HepG2 (cell line): ENCODE measurements around the gene CTNNA2. TPM values are rescaled to one million over a fixed set of nuclear protein-coding genes. Genes with fewer than 3 reads are reported as not detected.

Experiments used
- ATAC-seq: fragments of 200-7000 bp; cut with Tn5 transposase; 3 replicates; pipeline ENCODE4 v1.9.1; 2020; ENCODE audit warnings: mild to moderate bottlenecking, moderate library complexity
- BruUV-seq: library from RNA; stranded (reverse); fragments of 400-500 nt; replicated peaks from 2 replicates; lab custom pipeline; 2021; lab: Mats Ljungman, UMichigan
- CTCF ChIA-PET: fragments of 300-600 bp; formaldehyde crosslinking; extraction: SDS; loops from one replicate; lab custom pipeline; 2021; ENCODE audit warnings: low total read pairs, inconsistent platforms, low intra/inter-chr PET ratio; lab: Yijun Ruan, JAX
- POLR2A ChIA-PET: fragments of 350-600 bp; sonication (Branson Sonifier 250); formaldehyde crosslinking; loops from one replicate; lab custom pipeline; 2020; ENCODE audit warnings: antibody characterized with exemption, inconsistent platforms; lab: Yijun Ruan, JAX
- DNase-seq: peaks from one replicate; pipeline ENCODE4 v3.0.0-alpha.2; 2015; ENCODE audit warnings: low spot score
- FAIRE-seq: peaks from 3 replicates; lab custom pipeline; 2011; peaks lifted over from hg19 to GRCh38; lab: Jason Lieb, UNC
- H2AFZ ChIP-seq: one replicate; pipeline ENCODE4 v1.6.1; 2011; ENCODE audit warnings: low read length, inconsistent platforms
- H3K27ac ChIP-seq: fragments of 300-600 bp; 3 replicates; pipeline ENCODE4 v1.8.0; 2011; ENCODE audit warnings: mixed run types, mild to moderate bottlenecking, mixed read lengths, low read length, inconsistent platforms; ENCODE audit not compliant: insufficient read depth; ENCODE audit errors: extremely low read length
- H3K27me3 ChIP-seq, 2 experiments: fragments of 200-600 bp in 1 of 2; 2 replicates in 1 of 2; 3 replicates in 1 of 2; pipeline versions ENCODE4 v1.6.0 to v1.8.0; 2011; ENCODE audit warnings: low read length in 2 of 2, mild to moderate bottlenecking in 2 of 2, moderate library complexity in 2 of 2, inconsistent platforms in 1 of 2; ENCODE audit not compliant: insufficient read depth in 2 of 2, control insufficient read depth in 1 of 2
- H3K36me3 ChIP-seq, 2 experiments: fragments of 200-600 bp in 1 of 2; replicated peaks in 1 of 2; 2 replicates in 1 of 2; 3 replicates in 1 of 2; pipeline versions ENCODE4 v1.5.1 to v1.8.0; 2011; ENCODE audit warnings: low read length in 2 of 2, inconsistent platforms in 1 of 2; ENCODE audit not compliant: insufficient read depth in 2 of 2, control insufficient read depth in 1 of 2
- H3K4me1 ChIP-seq: 2 replicates; pipeline ENCODE4 v1.5.1; 2012; ENCODE audit warnings: low read length, inconsistent platforms; ENCODE audit not compliant: insufficient read depth
- H3K4me2 ChIP-seq: 2 replicates; pipeline ENCODE4 v1.6.0; 2011; ENCODE audit warnings: low read depth, low read length, inconsistent platforms
- H3K4me3 ChIP-seq, 3 experiments: fragments of 200-600 bp in 1 of 3; sonication (generic), shearing (Covaris generic) in 1 of 3; replicated peaks in 1 of 3; 2 replicates each; pipeline ENCODE4 v1.5.1; 2011 to 2016; ENCODE audit warnings: low read length in 3 of 3, inconsistent platforms in 2 of 3, low read depth in 2 of 3, mild to moderate bottlenecking in 2 of 3, control low read depth in 1 of 3, mixed read lengths in 1 of 3; ENCODE audit not compliant: insufficient read depth in 1 of 3
- H3K79me2 ChIP-seq: one replicate; pipeline ENCODE4 v1.6.1; 2011; ENCODE audit warnings: low read length, inconsistent platforms; ENCODE audit not compliant: insufficient read depth
- H3K9ac ChIP-seq: 2 replicates; pipeline ENCODE4 v1.6.0; 2011; ENCODE audit warnings: mild to moderate bottlenecking, low read depth, low read length, inconsistent platforms; ENCODE audit not compliant: insufficient read depth
- H3K9me3 ChIP-seq: 2 replicates; pipeline ENCODE4 v1.5.1; 2012; ENCODE audit warnings: mild to moderate bottlenecking, low read length
- H4K20me1 ChIP-seq: 2 replicates; pipeline ENCODE4 v1.6.0; 2011; ENCODE audit warnings: inconsistent platforms, mild to moderate bottlenecking, low read length, moderate library complexity; ENCODE audit not compliant: insufficient read depth
- EEA1 ChIP-seq: sonication (generic); formaldehyde crosslinking; IDR thresholded peaks from 2 replicates; pipeline ENCODE4 v1.5.1; 2020; ENCODE audit warnings: mild to moderate bottlenecking, missing genetic modification reagents, borderline replicate concordance
- HOXA5 ChIP-seq: sonication (generic); formaldehyde crosslinking; IDR thresholded peaks from 2 replicates; pipeline ENCODE4 v1.4.0; 2020; ENCODE audit warnings: missing genetic modification reagents
- NKX3-1 ChIP-seq: sonication (generic); formaldehyde crosslinking; IDR thresholded peaks from 2 replicates; pipeline ENCODE4 v1.5.0; 2020; ENCODE audit warnings: missing genetic modification reagents
- PLRG1 ChIP-seq: fragments of 450-650 bp; conservative IDR thresholded peaks from 2 replicates; pipeline ENCODE4 v1.6.1; 2016
- SOX6 ChIP-seq, 2 experiments: fragments of 450-650 bp in 1 of 2; sonication (generic) in 1 of 2; formaldehyde crosslinking in 1 of 2; IDR thresholded peaks; 2 replicates each; pipeline versions ENCODE4 v1.4.0 to v1.6.1; 2017 to 2020; ENCODE audit warnings: antibody characterized with exemption in 1 of 2, mild to moderate bottlenecking in 1 of 2, missing genetic modification reagents in 1 of 2
- ZNF142 ChIP-seq: sonication (generic); formaldehyde crosslinking; IDR thresholded peaks from 2 replicates; pipeline ENCODE4 v1.4.0; 2020; ENCODE audit warnings: missing genetic modification reagents
- ZNF367 ChIP-seq: sonication (generic); formaldehyde crosslinking; IDR thresholded peaks from 2 replicates; pipeline ENCODE4 v1.4.0; 2020; ENCODE audit warnings: missing genetic modification reagents, borderline replicate concordance
- ZNF451 ChIP-seq: sonication (generic); formaldehyde crosslinking; IDR thresholded peaks from 2 replicates; pipeline ENCODE4 v1.5.0; 2020; ENCODE audit warnings: mild to moderate bottlenecking, missing genetic modification reagents
- ZNF607 ChIP-seq: sonication (generic); formaldehyde crosslinking; IDR thresholded peaks from 2 replicates; pipeline ENCODE4 v1.5.1; 2020; ENCODE audit warnings: missing genetic modification reagents, mild to moderate bottlenecking, borderline replicate concordance
- WGBS: methylation state at CpG from one replicate; pipeline ENCODE4 v1.1.6; 2017; ENCODE audit warnings: low lambda C conversion rate; 5-methylcytosine and 5-hydroxymethylcytosine counted together
- in situ Hi-C: cut with HindIII; loops from 2 replicates; pipeline ENCODE4 v1.10.0; 2017; ENCODE audit warnings: low pct_unique_long_range_greater_than_20kb; ENCODE audit not compliant: extremely low pct_ligation_motif_present
- intact Hi-C: fragments of 100-400 bp; cut with micrococcal nuclease; formaldehyde crosslinking; loops from one replicate; pipeline ENCODE4 v1.10.0; 2022; ENCODE audit not compliant: unreplicated experiment
- polyA plus RNA-seq, 8 experiments: library from polyadenylated mRNA; depleted of rRNA in 3 of 8; stranded (reverse) in 7 of 8; unstranded in 1 of 8; fragments of >200 nt; fragmentation: Illumina TruSeq in 4 of 8; extraction: Trizol in 4 of 8; gene quantifications; 2 replicates each; pipeline versions ENCODE4 v1.2.1 to v1.2.3, GENCODE V29; 2011 to 2016; ENCODE audit warnings: low read depth in 4 of 8, missing spikeins in 1 of 8, mixed read lengths in 1 of 8; ENCODE audit not compliant: insufficient read depth in 1 of 8
- total RNA-seq, 5 experiments: library from RNA; depleted of rRNA; stranded (reverse); fragments of >200 nt; fragmentation: Illumina TruSeq; extraction: Trizol; gene quantifications; 2 replicates each; pipeline ENCODE4 v1.2.3, GENCODE V29; 2016; ENCODE audit warnings: low read depth in 1 of 5
- TF ChIP-seq, protein P1 (sequence below): sonication (generic); formaldehyde crosslinking; IDR thresholded peaks from 2 replicates; pipeline ENCODE4 v1.4.0; 2020; ENCODE audit warnings: missing genetic modification reagents
- TF ChIP-seq, protein P2 (sequence below): sonication (generic); formaldehyde crosslinking; IDR thresholded peaks from 2 replicates; pipeline ENCODE4 v1.5.0; 2020; ENCODE audit warnings: missing genetic modification reagents

The CTNNA2 gene
- total and polyA plus RNA-seq, 2 of the 13 experiments (the other 11 are each of a cell fraction or from before 2014, with no cell fraction given): not detected

- in situ Hi-C loops: no loop called here
- Histone ChIP-seq H2AFZ (no peak overlapping the region), H3K36me3 (no peaks in the 10 kb centered on the region), H3K4me2 (no peak overlapping the region), H3K27ac (no peak overlapping the region), H3K9me3 (no peaks in the 10 kb centered on the region), H3K79me2 (no peaks in the 10 kb centered on the region), H3K4me3 (no peak overlapping the region), H4K20me1 (no peaks in the 10 kb centered on the region), H3K4me1 (no peaks in the 10 kb centered on the region), H3K27me3 (no peaks in the 10 kb centered on the region), H3K9ac (no peak overlapping the region)
- WGBS: 2% methylated on average over 2 of the region's 2 CpGs
- no peak for FAIRE-seq
- CTCF ChIA-PET: no interaction called here
- POLR2A ChIA-PET: no interaction called here
- BruUV-seq: no TSS peak
- intact Hi-C loops: no loop called here
- TF ChIP-seq, protein P1, sequence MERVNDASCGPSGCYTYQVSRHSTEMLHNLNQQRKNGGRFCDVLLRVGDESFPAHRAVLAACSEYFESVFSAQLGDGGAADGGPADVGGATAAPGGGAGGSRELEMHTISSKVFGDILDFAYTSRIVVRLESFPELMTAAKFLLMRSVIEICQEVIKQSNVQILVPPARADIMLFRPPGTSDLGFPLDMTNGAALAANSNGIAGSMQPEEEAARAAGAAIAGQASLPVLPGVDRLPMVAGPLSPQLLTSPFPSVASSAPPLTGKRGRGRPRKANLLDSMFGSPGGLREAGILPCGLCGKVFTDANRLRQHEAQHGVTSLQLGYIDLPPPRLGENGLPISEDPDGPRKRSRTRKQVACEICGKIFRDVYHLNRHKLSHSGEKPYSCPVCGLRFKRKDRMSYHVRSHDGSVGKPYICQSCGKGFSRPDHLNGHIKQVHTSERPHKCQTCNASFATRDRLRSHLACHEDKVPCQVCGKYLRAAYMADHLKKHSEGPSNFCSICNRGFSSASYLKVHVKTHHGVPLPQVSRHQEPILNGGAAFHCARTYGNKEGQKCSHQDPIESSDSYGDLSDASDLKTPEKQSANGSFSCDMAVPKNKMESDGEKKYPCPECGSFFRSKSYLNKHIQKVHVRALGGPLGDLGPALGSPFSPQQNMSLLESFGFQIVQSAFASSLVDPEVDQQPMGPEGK: no peak
- no peak for TF ChIP-seq ZNF451
- TF ChIP-seq ZNF142 (CRISPR knock-in tag): no peak
- TF ChIP-seq, protein P2, sequence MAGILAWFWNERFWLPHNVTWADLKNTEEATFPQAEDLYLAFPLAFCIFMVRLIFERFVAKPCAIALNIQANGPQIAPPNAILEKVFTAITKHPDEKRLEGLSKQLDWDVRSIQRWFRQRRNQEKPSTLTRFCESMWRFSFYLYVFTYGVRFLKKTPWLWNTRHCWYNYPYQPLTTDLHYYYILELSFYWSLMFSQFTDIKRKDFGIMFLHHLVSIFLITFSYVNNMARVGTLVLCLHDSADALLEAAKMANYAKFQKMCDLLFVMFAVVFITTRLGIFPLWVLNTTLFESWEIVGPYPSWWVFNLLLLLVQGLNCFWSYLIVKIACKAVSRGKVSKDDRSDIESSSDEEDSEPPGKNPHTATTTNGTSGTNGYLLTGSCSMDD (CRISPR knock-in tag): no peak
- no peak for TF ChIP-seq ZNF607 (CRISPR knock-in tag)
- TF ChIP-seq SOX6 (IDR thresholded peaks at IDR 0.05): no peak
- no peak for TF ChIP-seq SOX6 (CRISPR knock-in tag; IDR thresholded peaks at IDR 0.05)
- no peak for TF ChIP-seq ZNF367 (CRISPR knock-in tag)
- TF ChIP-seq EEA1 (CRISPR knock-in tag): no peak
- TF ChIP-seq HOXA5 (CRISPR knock-in tag): no peak
- no peak for TF ChIP-seq PLRG1
- TF ChIP-seq NKX3-1 (CRISPR knock-in tag): no peak
- ATAC-seq: no peak
- no peak for DNase-seq
Observed at GRCh38 chr2:79947751-79948150, 434.9 kb downstream of the CTNNA2 start.
